ENCODE data around the gene HIVEP3.

HIVEP3 gene

GRCh38 chr1:41581216-41582003 lies 337.3 kb downstream of the HIVEP3 start:
- peak overlapping the region; percentile 62 for H3K27ac Mint-ChIP-seq
- no peak for DNase-seq (ENCODE audit: low spot score)
- no peaks in the 10 kb centered on the region for H3K27me3 Mint-ChIP-seq (ENCODE audit: low read depth)
- H3K4me3 Mint-ChIP-seq: no peak overlapping the region
- no peaks in the 10 kb centered on the region for H3K9me3 Mint-ChIP-seq
- H3K4me1 Mint-ChIP-seq (ENCODE audit: low read depth): peaks cover 10% of the 10 kb centered on the region
- peaks cover 26% of the 10 kb centered on the region for H3K36me3 Mint-ChIP-seq (ENCODE audit: low read depth)

GRCh38 chr1:41580520-41581172 lies 338.1 kb downstream of the HIVEP3 start:
- no peak for DNase-seq (ENCODE audit: low spot score)
- Mint-ChIP-seq H3K4me1 (ENCODE audit: low read depth) (peaks cover 10% of the 10 kb centered on the region), H3K4me3 (no peak overlapping the region), H3K27me3 (ENCODE audit: low read depth) (no peaks in the 10 kb centered on the region), H3K9me3 (no peaks in the 10 kb centered on the region), H3K27ac (peak overlapping the region; percentile 62), H3K36me3 (ENCODE audit: low read depth) (peaks cover 26% of the 10 kb centered on the region)

- peaks cover 10% of the 10 kb centered on the region for H3K4me1 Mint-ChIP-seq (ENCODE audit: low read depth)
- H3K9me3 Mint-ChIP-seq: no peaks in the 10 kb centered on the region
- peaks cover 28% of the 10 kb centered on the region for H3K36me3 Mint-ChIP-seq (ENCODE audit: low read depth)
- H3K4me3 Mint-ChIP-seq: no peak overlapping the region
- no peak for DNase-seq (ENCODE audit: low spot score)
- no peaks in the 10 kb centered on the region for H3K27me3 Mint-ChIP-seq (ENCODE audit: low read depth)
- no peak overlapping the region for H3K27ac Mint-ChIP-seq
These were observed 338.7 kb downstream of the HIVEP3 start for GRCh38 chr1:41580021-41580420.

GRCh38 chr1:41578712-41579335 lies 339.9 kb downstream of the HIVEP3 start:
- H3K4me1 Mint-ChIP-seq (ENCODE audit: low read depth): peaks cover 12% of the 10 kb centered on the region
- no peaks in the 10 kb centered on the region for H3K9me3 Mint-ChIP-seq
- H3K27ac Mint-ChIP-seq: no peak overlapping the region
- DNase-seq (ENCODE audit: low spot score): no peak
- H3K27me3 Mint-ChIP-seq (ENCODE audit: low read depth): no peaks in the 10 kb centered on the region
- no peak overlapping the region for H3K4me3 Mint-ChIP-seq
- peaks cover 23% of the 10 kb centered on the region for H3K36me3 Mint-ChIP-seq (ENCODE audit: low read depth)

GRCh38 chr1:41576620-41577019 lies 342.1 kb downstream of the HIVEP3 start:
- no peak overlapping the region for H3K4me3 Mint-ChIP-seq
- H3K9me3 Mint-ChIP-seq: no peaks in the 10 kb centered on the region
- no peak overlapping the region for H3K27ac Mint-ChIP-seq
- no peak for DNase-seq (ENCODE audit: low spot score)
- peaks cover 23% of the 10 kb centered on the region for H3K36me3 Mint-ChIP-seq (ENCODE audit: low read depth)
- peaks cover 16% of the 10 kb centered on the region for H3K4me1 Mint-ChIP-seq (ENCODE audit: low read depth)
- no peaks in the 10 kb centered on the region for H3K27me3 Mint-ChIP-seq (ENCODE audit: low read depth)

GRCh38 chr1:41576206-41576605 lies 342.5 kb downstream of the HIVEP3 start:
- DNase-seq (ENCODE audit: low spot score): no peak
- H3K27me3 Mint-ChIP-seq (ENCODE audit: low read depth): no peaks in the 10 kb centered on the region
- H3K36me3 Mint-ChIP-seq (ENCODE audit: low read depth): peaks cover 25% of the 10 kb centered on the region
- no peak overlapping the region for H3K4me3 Mint-ChIP-seq
- peaks cover 16% of the 10 kb centered on the region for H3K4me1 Mint-ChIP-seq (ENCODE audit: low read depth)
- no peak overlapping the region for H3K27ac Mint-ChIP-seq
- no peaks in the 10 kb centered on the region for H3K9me3 Mint-ChIP-seq

- H3K27ac Mint-ChIP-seq: no peak overlapping the region
- no peaks in the 10 kb centered on the region for H3K27me3 Mint-ChIP-seq (ENCODE audit: low read depth)
- peaks cover 18% of the 10 kb centered on the region for H3K36me3 Mint-ChIP-seq (ENCODE audit: low read depth)
- peaks cover 9% of the 10 kb centered on the region for H3K4me1 Mint-ChIP-seq (ENCODE audit: low read depth)
- H3K9me3 Mint-ChIP-seq: no peaks in the 10 kb centered on the region
- no peak for DNase-seq (ENCODE audit: low spot score)
- no peak overlapping the region for H3K4me3 Mint-ChIP-seq
These were observed 343.9 kb downstream of the HIVEP3 start for GRCh38 chr1:41574842-41575241.

GRCh38 chr1:41573785-41574713 lies 344.7 kb downstream of the HIVEP3 start:
- Mint-ChIP-seq H3K4me3 (no peak overlapping the region), H3K27me3 (ENCODE audit: low read depth) (no peaks in the 10 kb centered on the region), H3K36me3 (ENCODE audit: low read depth) (peaks cover 16% of the 10 kb centered on the region), H3K27ac (peak overlapping the region; percentile 43), H3K4me1 (ENCODE audit: low read depth) (peaks cover 12% of the 10 kb centered on the region), H3K9me3 (no peaks in the 10 kb centered on the region)
- DNase-seq (ENCODE audit: low spot score): peak; percentile 70

GRCh38 chr1:41573194-41573593 lies 345.5 kb downstream of the HIVEP3 start:
- H3K4me1 Mint-ChIP-seq (ENCODE audit: low read depth): peaks cover 16% of the 10 kb centered on the region

GRCh38 chr1:41572224-41572623 lies 346.5 kb downstream of the HIVEP3 start:
- H3K9me3 Mint-ChIP-seq: no peaks in the 10 kb centered on the region
- no peak overlapping the region for H3K4me3 Mint-ChIP-seq
- H3K36me3 Mint-ChIP-seq (ENCODE audit: low read depth): peaks cover 20% of the 10 kb centered on the region
- no peak overlapping the region for H3K27ac Mint-ChIP-seq
- DNase-seq (ENCODE audit: low spot score): no peak
- no peaks in the 10 kb centered on the region for H3K27me3 Mint-ChIP-seq (ENCODE audit: low read depth)
- H3K4me1 Mint-ChIP-seq (ENCODE audit: low read depth): peaks cover 13% of the 10 kb centered on the region

More at GRCh38 chr1:41573194-41573593, 345.5 kb downstream of the HIVEP3 start:
- Mint-ChIP-seq H3K4me3 (no peak overlapping the region), H3K27ac (peak overlapping the region; percentile 43), H3K36me3 (ENCODE audit: low read depth) (peaks cover 17% of the 10 kb centered on the region), H3K27me3 (ENCODE audit: low read depth) (no peaks in the 10 kb centered on the region), H3K9me3 (no peaks in the 10 kb centered on the region)
- DNase-seq (ENCODE audit: low spot score): no peak

GRCh38 chr1:41571041-41571440 lies 347.7 kb downstream of the HIVEP3 start:
- H3K4me3 Mint-ChIP-seq: no peak overlapping the region

GRCh38 chr1:41568204-41568603 lies 350.5 kb downstream of the HIVEP3 start:
- Mint-ChIP-seq H3K4me3 (no peak overlapping the region), H3K27ac (no peak overlapping the region), H3K27me3 (ENCODE audit: low read depth) (no peaks in the 10 kb centered on the region), H3K36me3 (ENCODE audit: low read depth) (peaks cover 23% of the 10 kb centered on the region), H3K4me1 (ENCODE audit: low read depth) (peaks cover 12% of the 10 kb centered on the region), H3K9me3 (no peaks in the 10 kb centered on the region)
- DNase-seq (ENCODE audit: low spot score): no peak

More at GRCh38 chr1:41571041-41571440, 347.7 kb downstream of the HIVEP3 start:
- Mint-ChIP-seq H3K4me1 (ENCODE audit: low read depth) (peaks cover 13% of the 10 kb centered on the region), H3K36me3 (ENCODE audit: low read depth) (peaks cover 25% of the 10 kb centered on the region), H3K27ac (no peak overlapping the region), H3K9me3 (no peaks in the 10 kb centered on the region), H3K27me3 (ENCODE audit: low read depth) (no peaks in the 10 kb centered on the region)
- no peak for DNase-seq (ENCODE audit: low spot score)

- Mint-ChIP-seq H3K4me1 (ENCODE audit: low read depth) (peaks cover 12% of the 10 kb centered on the region), H3K36me3 (ENCODE audit: low read depth) (peaks cover 21% of the 10 kb centered on the region), H3K27ac (no peak overlapping the region), H3K27me3 (ENCODE audit: low read depth) (no peaks in the 10 kb centered on the region), H3K4me3 (no peak overlapping the region), H3K9me3 (no peaks in the 10 kb centered on the region)
- DNase-seq (ENCODE audit: low spot score): no peak
These were observed 351.8 kb downstream of the HIVEP3 start for GRCh38 chr1:41566969-41567368.

Measured in T-helper 2 cell treated with Interferon-gamma antibody and Interleukin-4, amounts not matched to agents 5 μg/mL and 100 μg/mL, for 36 hours (primary cell).